ENCODE data around the gene LYPD1. TPM values are rescaled to one million over a fixed set of nuclear protein-coding genes. Genes with fewer than 3 reads are reported as not detected.

LYPD1 gene
- total RNA-seq, 1 donor from 2014 or later: not detected

GRCh38 chr2:132690664-132691303 lies 20.8 kb upstream of the LYPD1 start:
- Histone ChIP-seq H3K9me3 (no peaks in the 10 kb centered on the region), H3K27me3 (no peaks in the 10 kb centered on the region), H3K4me3 (no peak overlapping the region), H3K27ac (no peak overlapping the region), H3K4me1 (no peaks in the 10 kb centered on the region), H3K36me3 (no peaks in the 10 kb centered on the region)
- no peak for TF ChIP-seq CTCF (IDR thresholded peaks at IDR 0.05)
- intact Hi-C loops (cut with DNase I): no loop called here
- DNase-seq (ENCODE audit: low spot score in 2 of 2): no peak

DNA sequence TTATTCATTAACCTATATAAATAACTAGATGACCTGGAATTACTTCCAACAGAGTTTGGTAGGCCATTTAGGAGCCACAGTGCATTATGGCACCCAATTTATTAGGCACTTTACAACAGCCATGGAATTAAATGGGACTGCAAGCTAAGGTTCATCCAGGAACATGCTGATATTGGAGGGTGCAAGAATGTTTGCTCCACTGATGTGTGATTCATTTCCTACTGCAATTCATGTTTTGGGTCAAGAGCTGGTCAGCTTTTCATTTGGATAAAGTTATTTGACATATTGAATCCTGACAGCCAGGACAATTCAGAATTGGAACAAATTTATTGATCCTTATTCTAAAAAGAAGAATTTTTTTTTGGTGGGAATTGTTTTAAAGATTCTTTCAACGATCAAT lies 11.8 kb upstream of the LYPD1 start:
- Histone ChIP-seq H3K4me3 (no peak overlapping the region), H3K9me3 (no peaks in the 10 kb centered on the region), H3K27me3 (no peaks in the 10 kb centered on the region), H3K4me1 (no peaks in the 10 kb centered on the region), H3K27ac (no peak overlapping the region), H3K36me3 (no peaks in the 10 kb centered on the region)
- DNase-seq (ENCODE audit: low spot score in 2 of 2): no peak
- no peak for TF ChIP-seq CTCF (IDR thresholded peaks at IDR 0.05)
- intact Hi-C loops (cut with DNase I): no loop called here

GRCh38 chr2:132680544-132680943 lies 10.5 kb upstream of the LYPD1 start:
- H3K4me1 ChIP-seq: no peaks in the 10 kb centered on the region
- no peak for TF ChIP-seq CTCF (IDR thresholded peaks at IDR 0.05)
- H3K27me3 ChIP-seq: no peaks in the 10 kb centered on the region
- no peak for DNase-seq (ENCODE audit: low spot score in 2 of 2)
- intact Hi-C loops (cut with DNase I): no loop called here
- H3K9me3 ChIP-seq: no peaks in the 10 kb centered on the region
- H3K36me3 ChIP-seq: no peaks in the 10 kb centered on the region
- no peak overlapping the region for H3K27ac ChIP-seq
- H3K4me3 ChIP-seq: no peak overlapping the region

- intact Hi-C loops (cut with DNase I): no loop called here
- no peaks in the 10 kb centered on the region for H3K36me3 ChIP-seq
- no peaks in the 10 kb centered on the region for H3K27me3 ChIP-seq
- TF ChIP-seq CTCF (IDR thresholded peaks at IDR 0.05): no peak
- H3K9me3 ChIP-seq: no peaks in the 10 kb centered on the region
- no peak for DNase-seq (ENCODE audit: low spot score in 2 of 2)
- H3K27ac ChIP-seq: no peak overlapping the region
- H3K4me3 ChIP-seq: no peak overlapping the region
- no peaks in the 10 kb centered on the region for H3K4me1 ChIP-seq
Measured at GRCh38 chr2:132678483-132678882, 8.5 kb upstream of the LYPD1 start.

DNA sequence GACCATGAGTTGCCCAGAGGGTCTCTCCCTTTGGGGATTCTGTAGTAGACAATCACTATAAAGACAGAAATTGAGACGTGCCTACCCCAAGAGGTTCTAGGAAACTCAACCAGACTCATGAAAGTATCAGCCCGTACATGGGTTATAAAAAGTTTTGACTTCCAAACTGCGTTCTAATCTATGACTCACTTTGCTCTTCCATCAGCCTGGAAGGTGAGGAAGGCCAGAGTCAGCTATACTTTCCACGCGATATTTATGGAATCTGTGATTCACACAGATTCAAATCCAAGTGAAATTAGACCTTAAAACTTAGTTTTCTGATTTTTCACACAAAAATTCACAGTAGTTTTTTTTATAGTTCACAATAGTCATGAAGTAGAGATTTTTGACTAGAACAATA lies 7.7 kb upstream of the LYPD1 start:
- Histone ChIP-seq H3K36me3 (no peaks in the 10 kb centered on the region), H3K4me1 (no peaks in the 10 kb centered on the region), H3K9me3 (no peaks in the 10 kb centered on the region), H3K27me3 (no peaks in the 10 kb centered on the region), H3K4me3 (no peak overlapping the region), H3K27ac (no peak overlapping the region)
- no peak for TF ChIP-seq CTCF (IDR thresholded peaks at IDR 0.05)
- intact Hi-C loops (cut with DNase I): no loop called here
- DNase-seq (ENCODE audit: low spot score in 2 of 2): no peak

DNA sequence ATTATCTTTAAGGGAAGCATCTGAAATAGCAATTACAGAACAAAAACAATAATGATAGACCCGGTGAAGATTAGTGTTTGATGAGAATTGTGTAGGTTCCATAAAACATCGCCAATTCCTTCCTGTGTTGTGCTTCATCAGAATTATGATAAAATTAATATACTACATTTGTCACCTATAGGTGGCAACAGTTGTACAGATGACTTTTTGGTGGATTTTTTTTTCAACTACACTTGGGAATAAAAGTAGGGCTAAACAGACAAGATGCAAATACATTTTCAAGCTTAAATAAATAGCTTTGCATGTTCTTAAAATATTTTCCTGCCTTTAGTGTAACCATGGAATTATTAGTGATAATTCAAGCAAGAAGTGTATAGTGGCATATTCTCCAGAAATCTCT lies 7.0 kb upstream of the LYPD1 start:
- H3K27me3 ChIP-seq: no peaks in the 10 kb centered on the region
- TF ChIP-seq CTCF (IDR thresholded peaks at IDR 0.05): no peak
- H3K27ac ChIP-seq: no peak overlapping the region
- intact Hi-C loops (cut with DNase I): no loop called here
- H3K4me1 ChIP-seq: no peaks in the 10 kb centered on the region
- H3K36me3 ChIP-seq: no peaks in the 10 kb centered on the region
- DNase-seq (ENCODE audit: low spot score in 2 of 2): no peak
- H3K4me3 ChIP-seq: no peak overlapping the region
- no peaks in the 10 kb centered on the region for H3K9me3 ChIP-seq

All from ascending aorta (tissue), 2 donors.